DMS 273 (cell line): Measurements from ENCODE around the gene MMAB.

Experiments used
- DNase-seq: peaks from one replicate; lab custom pipeline; 2025; ENCODE audit not compliant: unreplicated experiment; lab: John Stamatoyannopoulos, UW

MMAB gene

DNA sequence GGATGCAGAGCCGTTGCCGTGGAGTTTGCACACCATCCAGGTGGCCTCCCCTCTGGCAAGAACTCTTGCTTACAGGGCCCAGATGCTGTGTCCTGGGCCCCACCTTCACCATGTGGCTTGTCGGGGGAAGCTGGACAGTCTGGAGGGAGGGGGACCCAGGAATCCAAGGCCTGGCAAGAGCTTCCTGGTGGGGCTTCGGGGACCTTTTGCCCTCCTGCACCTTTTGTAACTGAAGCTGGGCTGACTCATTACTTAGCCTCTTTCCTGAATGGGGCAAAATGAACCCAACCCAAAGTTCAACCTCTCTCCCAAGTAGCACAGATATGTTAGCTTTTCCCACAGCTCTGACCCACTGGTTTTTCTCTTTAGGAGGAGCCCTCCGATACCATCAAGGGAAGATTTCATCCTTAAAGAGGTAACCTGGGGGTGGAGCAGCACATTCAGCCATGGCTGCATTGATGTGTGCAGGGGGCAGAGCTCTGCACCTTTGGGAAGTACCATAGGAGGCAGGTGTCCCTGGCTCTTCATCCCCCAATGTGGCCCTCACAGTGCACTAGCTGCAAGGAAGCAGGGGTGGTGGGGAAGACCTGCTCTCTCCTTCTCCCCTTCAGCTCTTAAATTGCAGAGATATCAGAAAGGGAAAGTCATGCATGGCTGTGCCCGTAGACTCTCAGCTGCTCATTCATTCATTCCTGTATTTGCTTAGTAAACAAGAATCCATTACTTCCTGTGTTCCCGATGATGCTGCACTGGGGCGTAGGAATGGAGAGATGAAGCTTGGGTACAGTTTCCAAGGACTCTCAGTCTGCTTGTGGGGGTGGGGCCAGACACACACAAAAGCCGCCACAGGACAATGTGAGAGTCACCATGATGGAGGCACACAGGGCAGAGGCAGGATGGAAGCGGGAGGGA is 13.3 kb upstream of the MMAB start:
- DNase-seq, result no peak

DNA sequence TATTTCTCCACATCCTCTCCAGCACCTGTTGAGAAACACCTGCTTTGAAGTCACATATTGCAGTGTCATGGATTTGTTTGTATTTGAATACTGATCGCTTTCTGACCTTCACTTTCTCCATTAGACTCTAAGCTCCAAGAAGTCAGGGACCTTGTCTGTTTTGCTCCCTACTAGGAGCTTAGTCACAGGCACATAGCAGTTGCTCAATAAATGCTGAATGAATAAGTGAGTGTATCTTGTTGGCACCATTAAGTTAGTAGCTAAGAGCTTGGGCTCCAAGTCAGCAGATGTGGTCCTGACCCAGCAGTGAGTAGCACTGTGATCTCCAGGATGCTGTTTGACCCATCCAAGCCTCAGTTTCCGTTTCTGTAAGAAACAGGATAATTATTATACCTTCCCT is 10.4 kb upstream of the MMAB start:
- DNase-seq, result no peak

GRCh38 chr12:109582636-109583035 is 9.3 kb upstream of the MMAB start:
- DNase-seq, result peak; percentile 18

- no peak for DNase-seq
Observed at GRCh38 chr12:109581856-109582255, 8.6 kb upstream of the MMAB start.

DNA sequence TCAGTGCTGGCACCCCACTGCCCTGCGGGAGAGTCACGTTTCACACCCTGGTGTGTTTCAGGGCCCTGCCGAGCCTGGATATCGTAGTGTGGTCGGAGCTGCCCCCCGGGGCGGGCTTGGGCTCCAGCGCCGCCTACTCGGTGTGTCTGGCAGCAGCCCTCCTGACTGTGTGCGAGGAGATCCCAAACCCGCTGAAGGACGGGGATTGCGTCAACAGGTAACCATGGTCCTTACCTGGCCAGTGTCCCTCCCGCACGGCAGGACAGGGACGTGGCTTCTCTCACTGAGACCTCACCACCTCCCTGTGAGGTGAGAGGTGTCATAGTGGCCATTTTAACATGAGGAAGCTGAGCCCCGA is 8.0 kb upstream of the MMAB start:
- DNase-seq, result no peak

DNA sequence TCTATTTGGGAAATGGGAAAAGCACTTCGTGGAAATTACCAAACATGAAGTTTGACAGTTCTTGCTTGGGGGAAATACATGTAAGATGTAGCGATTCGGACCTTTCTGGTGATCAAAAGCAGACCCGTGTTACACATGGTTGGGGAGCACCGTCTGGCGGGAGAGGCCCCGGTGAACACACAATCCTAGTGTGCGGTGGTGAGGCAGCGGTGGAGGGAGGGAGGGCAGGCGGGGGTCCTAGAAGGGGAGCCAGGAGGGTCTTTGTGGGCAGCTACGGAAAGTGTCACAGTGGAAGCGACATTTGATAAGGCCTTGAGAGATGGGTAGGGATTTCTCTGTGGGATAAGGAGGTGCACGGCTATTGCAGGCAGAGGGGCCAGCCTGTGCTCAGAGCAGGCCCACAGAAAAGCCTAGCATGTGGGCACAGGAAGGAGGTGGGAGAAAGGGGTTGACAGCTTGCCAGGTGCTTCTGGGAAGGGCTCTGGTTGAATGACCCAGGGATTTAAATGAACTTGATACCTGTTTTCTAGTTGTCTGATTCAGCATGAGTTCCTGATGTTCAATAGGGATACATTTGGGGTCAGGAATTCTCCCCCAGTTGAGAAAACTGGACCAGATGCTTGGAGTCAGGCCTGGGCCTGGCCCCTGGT is 7.5 kb upstream of the MMAB start:
- peak; percentile 28 for DNase-seq

DNA sequence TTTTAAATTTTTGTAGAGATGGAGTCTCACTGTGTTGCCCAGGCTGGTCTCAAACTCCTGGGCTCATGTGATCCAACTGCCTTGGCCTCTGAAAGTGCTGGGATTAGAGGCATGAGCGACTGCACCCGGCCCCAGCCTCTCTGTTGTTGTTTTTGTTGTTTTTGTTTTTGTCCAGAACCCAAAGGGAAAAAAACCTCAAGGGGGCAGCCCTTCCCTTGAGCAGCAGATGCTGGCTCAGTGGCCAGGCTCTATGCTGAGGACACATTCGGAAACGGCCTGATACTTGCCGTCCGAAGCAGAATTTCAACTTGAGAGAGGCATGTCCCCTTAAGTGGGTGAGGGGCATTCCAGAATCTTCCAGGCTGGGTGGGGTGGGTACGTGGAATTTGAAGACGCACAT is 7.0 kb upstream of the MMAB start:
- DNase-seq, result no peak

- DNase-seq, result no peak
Observed at GRCh38 chr12:109579639-109580038, 6.3 kb upstream of the MMAB start.

- DNase-seq, result no peak
Observed at GRCh38 chr12:109578330-109578927, 5.1 kb upstream of the MMAB start.

DNA sequence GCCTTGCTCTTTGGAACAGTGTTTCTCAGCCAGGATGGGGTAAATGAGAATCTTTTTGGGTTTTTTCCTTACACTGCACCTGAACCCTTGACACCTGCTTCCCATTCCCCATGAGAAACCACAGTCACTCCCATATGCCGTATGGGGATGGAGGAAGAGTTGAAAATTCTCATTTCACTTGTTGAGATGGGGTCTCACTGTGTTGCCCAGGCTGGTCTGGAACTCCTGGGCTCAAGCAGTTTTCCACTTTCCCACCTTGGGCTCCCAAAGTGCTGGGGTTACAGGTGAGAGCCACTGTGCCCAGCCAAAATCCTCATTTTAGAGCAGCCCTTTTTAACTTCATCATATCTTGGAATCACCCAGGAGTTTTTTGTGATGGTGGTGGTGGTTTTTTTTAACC is 4.0 kb upstream of the MMAB start:
- DNase-seq, result no peak

- DNase-seq, result no peak
Observed at GRCh38 chr12:109575683-109576082, 2.4 kb upstream of the MMAB start.

DNA sequence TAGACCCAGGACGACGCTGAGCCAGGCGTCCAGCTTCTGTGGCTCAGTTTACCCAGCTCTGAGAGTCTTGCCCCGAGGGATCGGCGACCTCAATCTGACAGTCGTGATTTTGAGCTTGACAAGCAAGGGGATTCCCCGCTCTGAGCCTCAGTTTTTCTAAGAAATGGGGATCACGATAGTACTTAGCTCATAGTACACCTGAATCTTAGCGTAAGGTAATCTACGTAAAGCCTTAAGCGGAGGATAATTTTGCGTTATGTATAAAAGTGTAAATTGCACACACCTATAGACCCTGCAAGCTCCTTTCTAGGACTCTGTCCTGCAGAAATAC is 575 bp upstream of the MMAB start:
- no peak for DNase-seq

- DNase-seq, result no peak
Observed at GRCh38 chr12:109572506-109572845, 828 bp downstream of the MMAB start.

GRCh38 chr12:109571773-109572505 is 1.4 kb downstream of the MMAB start:
- no peak for DNase-seq

DNA sequence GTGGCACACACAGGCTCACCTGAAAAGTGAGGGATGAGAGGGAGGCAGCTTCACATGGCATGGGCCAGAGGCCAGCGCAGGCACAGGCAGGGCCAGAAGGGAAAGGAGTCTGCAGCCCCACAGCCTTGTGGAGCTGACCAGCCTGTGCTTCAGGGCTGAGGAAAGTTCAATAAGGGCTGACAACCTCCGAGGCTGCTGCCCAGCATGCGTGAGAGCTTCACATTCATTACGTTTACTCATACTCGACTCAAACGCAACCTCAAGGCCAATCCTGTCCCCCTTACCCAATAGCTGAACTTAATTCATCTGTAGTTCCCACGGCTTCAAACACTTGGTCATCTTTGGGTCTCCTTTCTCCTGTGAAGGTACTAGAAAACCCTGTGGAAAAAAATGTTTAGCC is 4.8 kb downstream of the MMAB start:
- no peak for DNase-seq

- DNase-seq, result no peak
Observed at GRCh38 chr12:109567967-109568366, 5.3 kb downstream of the MMAB start.

- no peak for DNase-seq
Observed at GRCh38 chr12:109567296-109567695, 6.0 kb downstream of the MMAB start.

DNA sequence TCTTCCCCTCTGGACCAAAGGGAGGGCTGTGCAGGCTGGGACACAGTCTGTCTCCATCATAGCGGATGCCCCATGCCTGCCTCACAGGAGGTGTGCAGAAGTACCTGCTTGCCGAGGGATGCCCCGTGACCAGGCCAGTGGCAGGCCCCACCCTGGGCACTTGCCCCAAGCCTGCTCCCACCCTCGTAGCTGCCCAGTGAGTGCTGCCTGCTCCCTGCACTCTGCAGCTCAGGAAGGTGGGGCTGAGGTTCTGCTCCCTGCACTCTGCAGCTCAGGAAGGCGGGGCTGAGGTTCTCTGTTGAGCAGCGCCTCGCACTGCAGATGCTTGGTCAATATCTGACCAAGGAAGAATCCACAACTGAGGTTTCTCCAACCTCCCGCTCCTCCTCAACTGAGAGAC is 6.9 kb downstream of the MMAB start:
- DNase-seq, result no peak

DNA sequence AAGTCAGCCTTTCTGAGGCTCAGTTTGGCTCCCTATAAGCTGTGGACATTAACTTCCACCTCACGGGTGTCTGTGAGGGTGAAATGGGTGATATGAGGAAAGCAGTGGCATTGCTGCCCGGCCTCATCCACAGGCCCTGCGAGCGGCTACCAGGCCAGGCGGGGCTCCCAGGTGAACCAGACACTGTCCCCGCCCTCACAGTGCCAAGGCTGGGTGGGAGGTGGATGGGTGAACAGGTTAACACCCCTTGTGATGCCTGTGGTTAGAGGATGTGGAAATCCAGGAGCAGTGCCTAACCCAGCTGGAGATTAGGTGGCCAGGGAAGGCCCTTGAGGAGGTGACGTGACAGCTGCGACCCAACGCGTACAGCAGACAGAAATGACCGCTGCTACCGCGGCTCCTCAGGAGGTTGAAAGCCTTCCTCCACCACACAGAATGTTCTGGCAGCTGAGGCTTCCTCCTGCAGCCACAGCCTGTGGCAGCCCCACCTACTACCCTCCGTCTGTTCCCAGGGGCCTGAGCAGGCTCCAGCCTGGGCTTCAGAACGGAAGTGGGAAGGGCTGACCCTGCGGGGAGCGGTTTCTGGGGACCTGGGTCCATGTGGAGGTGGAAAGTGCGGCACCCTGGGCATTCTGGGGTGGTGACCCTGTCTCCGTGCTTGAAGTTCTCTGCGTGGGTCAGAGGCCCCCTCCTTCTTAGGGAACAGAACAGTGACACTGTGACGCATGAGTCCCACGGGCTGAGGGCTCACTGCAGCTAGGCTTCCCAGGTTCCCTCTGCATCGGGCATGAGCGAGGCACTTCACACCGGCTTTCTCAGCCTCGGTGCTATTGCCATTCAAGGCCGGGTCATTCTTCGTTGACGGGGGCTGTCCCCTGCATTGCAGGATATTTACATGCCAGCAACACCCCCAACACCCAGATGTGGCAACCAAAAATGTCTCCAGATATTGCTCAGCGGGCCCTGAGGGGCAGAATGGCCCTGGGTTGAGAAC is 9.7 kb downstream of the MMAB start:
- DNase-seq, result no peak

- no peak for DNase-seq
Observed at GRCh38 chr12:109562871-109563270, 10.4 kb downstream of the MMAB start.

- DNase-seq, result no peak
Observed at GRCh38 chr12:109561711-109562030, 11.6 kb downstream of the MMAB start.
